GM06990 (cell line): ENCODE measurements around the gene GBA2.

Experiments
- DNase-seq: peaks from one replicate; pipeline ENCODE4 v3.0.0-alpha.2; 2011; ENCODE audit not compliant: insufficient read length; ENCODE audit errors: extremely low read depth
- H3K27me3 ChIP-seq: replicated peaks from 2 replicates; pipeline ENCODE4 v1.6.0; 2011; ENCODE audit warnings: low read length; ENCODE audit not compliant: control insufficient read depth, insufficient read depth
- H3K36me3 ChIP-seq: 2 replicates; pipeline ENCODE4 v1.5.1; 2011; ENCODE audit warnings: low read length; ENCODE audit not compliant: control insufficient read depth, insufficient read depth
- H3K4me3 ChIP-seq: replicated peaks from 2 replicates; pipeline ENCODE4 v1.5.1; 2011; ENCODE audit warnings: low read depth, mild to moderate bottlenecking, control low read depth, low read length
- TF ChIP-seq, protein P1 (sequence below): IDR thresholded peaks from 2 replicates; pipeline ENCODE4 v1.5.1; 2011; ENCODE audit warnings: low read length, control low read depth, mild to moderate bottlenecking, inconsistent platforms; ENCODE audit not compliant: insufficient read depth, poor library complexity, severe bottlenecking

Gene GBA2

GRCh38 chr9:35757226-35757891 is 8.3 kb upstream of the GBA2 start:
- DNase-seq: no peak

DNA sequence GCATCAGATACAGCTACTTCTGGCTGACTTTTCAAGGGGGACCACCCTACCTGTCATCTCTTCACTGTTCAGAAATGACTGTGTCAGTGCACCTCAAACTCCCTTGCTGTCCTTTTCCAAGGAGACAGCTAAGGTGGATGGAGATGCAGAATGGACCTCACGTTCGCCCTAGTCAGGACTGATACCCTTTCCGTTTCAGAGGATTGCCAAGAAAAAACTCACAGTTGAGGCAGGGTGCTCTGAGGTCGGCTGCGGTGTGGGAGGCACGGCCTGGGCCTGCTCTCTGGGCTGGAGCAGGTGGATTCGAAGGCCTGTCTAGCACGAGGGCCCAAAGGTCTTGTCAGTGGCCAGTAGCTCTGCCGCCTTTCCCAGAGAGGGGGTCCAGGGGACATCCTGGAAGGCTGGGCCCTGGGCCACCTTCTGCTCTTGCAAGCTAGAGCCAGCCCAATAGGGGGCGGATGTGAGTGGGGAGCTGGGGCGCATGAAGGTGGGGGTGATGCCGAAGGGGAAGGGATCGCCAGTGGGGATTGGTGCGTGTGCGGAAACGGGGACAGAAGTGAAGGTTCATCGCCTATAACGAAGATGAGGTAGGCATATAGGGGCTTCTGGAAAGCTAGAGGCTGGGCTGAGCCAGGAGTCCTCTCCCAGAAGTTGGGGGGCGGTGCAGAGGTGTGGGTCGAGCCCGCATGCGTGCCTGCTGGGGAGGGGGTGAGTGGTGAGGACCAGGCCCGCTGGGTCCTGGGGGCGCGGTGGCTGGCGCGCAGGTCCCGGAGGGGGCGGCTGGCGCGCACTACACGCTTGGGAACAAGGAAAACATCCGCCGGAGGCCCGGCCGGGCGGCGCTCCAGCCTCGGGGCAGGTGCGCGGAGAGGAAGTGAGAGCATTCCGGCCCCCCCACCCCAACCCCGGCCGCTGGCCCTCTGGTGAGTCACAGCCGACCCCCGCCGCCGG is 7.5 kb upstream of the GBA2 start:
- peaks cover 13% of the 10 kb centered on the region for H3K36me3 ChIP-seq
- peak; percentile 84 for DNase-seq
- H3K4me3 ChIP-seq: peak overlapping the region; percentile 88
- TF ChIP-seq, protein P1, sequence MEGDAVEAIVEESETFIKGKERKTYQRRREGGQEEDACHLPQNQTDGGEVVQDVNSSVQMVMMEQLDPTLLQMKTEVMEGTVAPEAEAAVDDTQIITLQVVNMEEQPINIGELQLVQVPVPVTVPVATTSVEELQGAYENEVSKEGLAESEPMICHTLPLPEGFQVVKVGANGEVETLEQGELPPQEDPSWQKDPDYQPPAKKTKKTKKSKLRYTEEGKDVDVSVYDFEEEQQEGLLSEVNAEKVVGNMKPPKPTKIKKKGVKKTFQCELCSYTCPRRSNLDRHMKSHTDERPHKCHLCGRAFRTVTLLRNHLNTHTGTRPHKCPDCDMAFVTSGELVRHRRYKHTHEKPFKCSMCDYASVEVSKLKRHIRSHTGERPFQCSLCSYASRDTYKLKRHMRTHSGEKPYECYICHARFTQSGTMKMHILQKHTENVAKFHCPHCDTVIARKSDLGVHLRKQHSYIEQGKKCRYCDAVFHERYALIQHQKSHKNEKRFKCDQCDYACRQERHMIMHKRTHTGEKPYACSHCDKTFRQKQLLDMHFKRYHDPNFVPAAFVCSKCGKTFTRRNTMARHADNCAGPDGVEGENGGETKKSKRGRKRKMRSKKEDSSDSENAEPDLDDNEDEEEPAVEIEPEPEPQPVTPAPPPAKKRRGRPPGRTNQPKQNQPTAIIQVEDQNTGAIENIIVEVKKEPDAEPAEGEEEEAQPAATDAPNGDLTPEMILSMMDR: peak; percentile 95
- H3K27me3 ChIP-seq: no peaks in the 10 kb centered on the region

More at GRCh38 chr9:35757226-35757891, 8.3 kb upstream of the GBA2 start:
- Histone ChIP-seq H3K4me3 (peak overlapping the region; percentile 88), H3K27me3 (no peaks in the 10 kb centered on the region), H3K36me3 (peaks cover 9% of the 10 kb centered on the region)
- TF ChIP-seq, protein P1: no peak

DNA sequence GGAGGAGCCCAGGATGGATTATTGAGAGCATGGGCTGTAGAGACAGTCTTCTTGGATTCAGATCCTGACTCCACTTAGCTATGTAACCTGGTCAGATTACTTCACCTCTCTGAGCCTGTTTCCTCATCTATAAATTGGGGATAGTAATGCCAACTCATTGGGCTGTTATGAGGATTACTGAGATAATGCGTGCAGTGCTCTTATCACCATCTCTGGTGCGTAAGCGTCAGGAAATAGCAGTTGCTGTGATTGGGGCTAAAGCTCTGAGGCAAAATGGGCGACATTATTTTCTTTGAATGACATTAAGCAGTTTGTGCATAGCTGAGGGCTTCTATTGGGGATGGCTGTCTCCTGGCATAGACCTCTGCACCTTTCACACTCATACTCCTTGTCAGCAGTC is 6.0 kb upstream of the GBA2 start:
- H3K36me3 ChIP-seq: peaks cover 17% of the 10 kb centered on the region

GRCh38 chr9:35754264-35754663 is 5.2 kb upstream of the GBA2 start, which contains the start of gene MSMP:
Gene MSMP (minus strand): TSS chr9:35754276. CDS start chr9:35754129, 147 bp downstream.
- Histone ChIP-seq H3K36me3 (peaks cover 17% of the 10 kb centered on the region), H3K4me3 (no peak within 1 kb of the TSS), H3K27me3 (no peaks in the 10 kb centered on the region)
- no peak for DNase-seq
- TF ChIP-seq, protein P1: no peak

More for the DNA sequence above, 6.0 kb upstream of the GBA2 start:
- TF ChIP-seq, protein P1: no peak
- Histone ChIP-seq H3K27me3 (no peaks in the 10 kb centered on the region), H3K4me3 (no peak overlapping the region)
- no peak for DNase-seq

- Histone ChIP-seq H3K36me3 (peaks cover 17% of the 10 kb centered on the region), H3K27me3 (no peaks in the 10 kb centered on the region), H3K4me3 (no peak overlapping the region)
- no peak for DNase-seq
- TF ChIP-seq, protein P1: no peak
Observed at GRCh38 chr9:35753466-35753865, 4.4 kb upstream of the GBA2 start.
